Measurements from ENCODE around the gene MCM5.

The MCM5 gene

DNA sequence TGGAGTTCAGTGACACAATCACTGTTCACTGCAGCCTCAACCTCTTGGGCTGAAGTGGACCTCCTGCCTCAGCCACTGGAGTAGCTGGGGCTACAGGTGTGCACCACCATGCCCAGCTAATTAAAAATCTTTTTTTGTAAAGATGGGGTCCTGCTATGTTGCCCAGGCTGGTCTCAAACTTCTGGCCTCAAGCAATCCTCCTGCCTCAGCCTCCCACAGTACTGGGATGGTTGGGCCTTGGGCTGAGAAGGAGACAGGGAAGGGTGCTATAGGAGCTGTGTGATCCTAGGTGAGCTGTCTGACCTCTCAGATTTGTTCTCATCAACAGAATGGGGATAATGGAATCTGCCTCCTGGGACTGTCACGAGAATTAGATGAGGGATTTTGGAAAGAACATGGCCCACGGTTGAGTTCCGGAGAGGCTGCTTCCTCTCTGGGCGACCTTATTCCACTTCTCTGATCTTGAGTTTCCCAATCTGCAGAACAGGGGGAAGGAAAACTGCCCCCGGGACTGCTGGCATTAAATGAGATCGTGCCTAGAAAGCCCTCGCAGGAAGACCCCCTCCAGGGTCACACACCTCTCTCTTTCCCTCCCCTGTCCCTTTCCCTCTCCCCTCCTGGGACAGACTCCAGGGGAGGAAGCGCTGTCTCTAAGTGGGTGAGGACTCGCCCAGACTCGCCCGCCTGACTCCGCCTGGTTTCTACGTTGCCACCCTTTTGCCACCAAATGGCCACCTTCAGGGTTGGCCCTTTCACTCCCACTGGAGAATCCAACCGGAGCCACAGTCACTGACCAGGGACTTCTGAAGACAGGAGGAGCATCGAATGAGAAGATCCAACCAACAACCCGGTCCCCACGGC is 50.1 kb downstream of the MCM5 start:
- H3K36me3 ChIP-seq (ENCODE audit: insufficient read depth, low read depth, low read length), result peaks cover 5% of the 10 kb centered on the region; the same call in 1 of the 2 replicates
- no peak overlapping the region for H3K4me3 ChIP-seq (ENCODE audit: low read length)
- H3K27me3 ChIP-seq (ENCODE audit: insufficient read depth, low read length), result peaks cover 4% of the 10 kb centered on the region
- H3K4me1 ChIP-seq (ENCODE audit: insufficient read depth, low read length), result peaks cover 8% of the 10 kb centered on the region; the same call in 1 of the 2 replicates
- no peak overlapping the region for H3K9ac ChIP-seq (ENCODE audit: low read depth, low read length)
- H3K9me3 ChIP-seq (ENCODE audit: insufficient read depth, low read depth, low read length), result no peaks in the 10 kb centered on the region
- no peak overlapping the region for H3K27ac ChIP-seq (ENCODE audit: low read length)

GRCh38 chr22:35450824-35451569 is 51.1 kb downstream of the MCM5 start:
- Histone ChIP-seq H3K4me1 (ENCODE audit: insufficient read depth, low read length) (peaks cover 8% of the 10 kb centered on the region; the same call in 1 of the 2 replicates), H3K27ac (ENCODE audit: low read length) (no peak overlapping the region), H3K36me3 (ENCODE audit: insufficient read depth, low read depth, low read length) (peaks cover 5% of the 10 kb centered on the region; the same call in 1 of the 2 replicates), H3K9me3 (ENCODE audit: insufficient read depth, low read depth, low read length) (no peaks in the 10 kb centered on the region), H3K9ac (ENCODE audit: low read depth, low read length) (no peak overlapping the region), H3K27me3 (ENCODE audit: insufficient read depth, low read length) (peaks cover 4% of the 10 kb centered on the region), H3K4me3 (ENCODE audit: low read length) (no peak overlapping the region)

DNA sequence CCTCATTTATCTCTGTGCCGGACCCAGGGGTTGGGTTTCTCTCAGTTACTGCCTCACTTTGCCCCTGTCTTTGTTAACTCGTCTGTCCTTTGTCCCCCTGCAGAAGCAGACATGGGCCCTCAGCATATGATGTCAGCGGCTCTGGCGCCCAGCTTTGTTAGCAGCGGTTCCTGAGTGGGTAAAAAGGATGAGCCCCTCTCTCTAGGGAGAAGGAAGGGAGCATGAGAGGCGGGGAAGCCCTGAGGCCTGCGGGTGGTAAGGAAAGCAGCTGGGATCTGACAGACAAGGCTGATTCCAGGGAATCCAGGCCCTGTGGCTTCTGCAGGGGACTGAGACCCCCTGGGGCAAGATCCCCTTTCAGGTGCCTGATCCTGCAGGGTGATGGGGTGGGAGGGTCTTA is 51.7 kb downstream of the MCM5 start:
- Histone ChIP-seq H3K9ac (ENCODE audit: low read depth, low read length) (no peak overlapping the region), H3K9me3 (ENCODE audit: insufficient read depth, low read depth, low read length) (no peaks in the 10 kb centered on the region), H3K4me3 (ENCODE audit: low read length) (no peak overlapping the region), H3K27me3 (ENCODE audit: insufficient read depth, low read length) (peaks cover 4% of the 10 kb centered on the region), H3K36me3 (ENCODE audit: insufficient read depth, low read depth, low read length) (peaks cover 5% of the 10 kb centered on the region; the same call in 1 of the 2 replicates), H3K27ac (ENCODE audit: low read length) (no peak overlapping the region), H3K4me1 (ENCODE audit: insufficient read depth, low read length) (peaks cover 8% of the 10 kb centered on the region; the same call in 1 of the 2 replicates)

DNA sequence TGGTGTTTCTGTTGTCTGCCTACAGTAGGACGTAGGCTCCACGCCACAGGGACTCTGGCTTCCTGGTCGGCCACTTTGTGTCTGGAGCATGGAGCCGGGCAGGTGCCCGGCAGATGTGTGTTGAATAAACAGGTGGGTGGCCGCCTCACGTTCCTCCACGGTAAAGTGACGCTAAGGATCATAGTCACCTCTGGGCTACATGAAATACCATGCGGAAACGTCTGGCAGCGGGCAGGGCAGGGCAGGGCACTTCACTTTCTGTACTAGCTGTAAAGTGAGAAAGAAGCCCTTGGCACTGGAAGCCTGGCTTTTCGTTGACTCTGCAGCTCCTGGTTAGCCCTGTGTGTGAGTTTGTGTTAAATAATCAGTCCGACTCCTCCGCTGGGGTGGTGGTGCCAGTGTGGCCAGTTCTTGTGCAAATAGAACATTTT is 52.4 kb downstream of the MCM5 start:
- H3K4me3 ChIP-seq (ENCODE audit: low read length), result no peak overlapping the region
- peaks cover 5% of the 10 kb centered on the region; the same call in 1 of the 2 replicates for H3K36me3 ChIP-seq (ENCODE audit: insufficient read depth, low read depth, low read length)
- H3K27me3 ChIP-seq (ENCODE audit: insufficient read depth, low read length), result peaks cover 4% of the 10 kb centered on the region
- no peaks in the 10 kb centered on the region for H3K9me3 ChIP-seq (ENCODE audit: insufficient read depth, low read depth, low read length)
- H3K9ac ChIP-seq (ENCODE audit: low read depth, low read length), result no peak overlapping the region
- no peak overlapping the region for H3K27ac ChIP-seq (ENCODE audit: low read length)
- peaks cover 8% of the 10 kb centered on the region; the same call in 1 of the 2 replicates for H3K4me1 ChIP-seq (ENCODE audit: insufficient read depth, low read length)

DNA sequence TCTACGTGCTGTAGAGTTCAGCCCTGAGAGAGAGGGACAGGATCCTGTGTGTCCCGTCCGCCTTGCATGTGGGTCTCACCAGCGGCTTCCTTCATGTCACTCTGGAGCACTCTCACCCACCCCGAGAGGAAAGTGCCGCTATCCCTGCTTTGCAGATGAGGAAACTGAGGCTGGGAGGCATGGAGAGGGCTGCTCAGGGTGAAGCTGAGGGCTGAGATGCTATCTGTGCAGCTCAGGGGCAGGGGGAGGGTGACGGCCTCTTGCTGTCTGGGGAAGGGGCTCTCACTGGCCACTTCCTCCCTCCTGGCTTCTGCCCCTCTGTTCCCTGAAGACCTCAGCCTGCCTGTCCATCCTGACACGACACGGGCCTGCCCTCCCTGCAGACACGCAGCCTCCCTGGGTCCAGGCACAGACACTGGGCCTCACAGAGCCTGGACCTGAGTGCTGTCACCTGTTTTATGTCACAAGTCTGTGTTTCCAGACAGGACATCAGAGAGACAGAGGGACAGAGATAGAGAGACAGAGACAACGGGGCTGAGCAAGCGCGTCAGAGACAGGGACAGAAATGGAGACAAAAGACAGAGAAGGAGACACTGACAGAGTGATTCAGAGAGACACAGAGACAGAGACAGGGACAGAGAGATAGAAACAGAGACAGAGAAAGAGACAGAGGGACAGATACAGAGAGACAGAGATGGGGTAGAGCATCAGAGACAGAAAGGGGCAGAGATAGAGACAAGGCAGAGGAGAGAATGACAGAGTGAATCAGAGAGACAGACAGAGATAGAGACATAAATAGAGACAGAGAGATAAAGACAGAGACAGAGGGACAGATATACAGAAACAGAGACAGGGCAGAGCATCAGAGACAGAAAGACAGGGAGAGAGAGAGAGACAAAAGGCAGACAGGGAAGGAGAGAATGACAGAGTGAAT is 53.1 kb downstream of the MCM5 start:
- H3K9ac ChIP-seq (ENCODE audit: low read depth, low read length), result no peak overlapping the region
- peaks cover 4% of the 10 kb centered on the region; the same call in 1 of the 2 replicates for H3K36me3 ChIP-seq (ENCODE audit: insufficient read depth, low read depth, low read length)
- no peak overlapping the region for H3K27ac ChIP-seq (ENCODE audit: low read length)
- no peaks in the 10 kb centered on the region for H3K9me3 ChIP-seq (ENCODE audit: insufficient read depth, low read depth, low read length)
- H3K4me1 ChIP-seq (ENCODE audit: insufficient read depth, low read length), result peaks cover 5% of the 10 kb centered on the region; the same call in 1 of the 2 replicates
- no peak overlapping the region for H3K4me3 ChIP-seq (ENCODE audit: low read length)
- H3K27me3 ChIP-seq (ENCODE audit: insufficient read depth, low read length), result peaks cover 4% of the 10 kb centered on the region

GRCh38 chr22:35454416-35455054 is 54.6 kb downstream of the MCM5 start:
- no peak overlapping the region for H3K9ac ChIP-seq (ENCODE audit: low read depth, low read length)
- H3K9me3 ChIP-seq (ENCODE audit: insufficient read depth, low read depth, low read length), result no peaks in the 10 kb centered on the region
- H3K27ac ChIP-seq (ENCODE audit: low read length), result no peak overlapping the region

GRCh38 chr22:35455529-35455928 is 55.6 kb downstream of the MCM5 start:
- no peak overlapping the region for H3K27ac ChIP-seq (ENCODE audit: low read length)
- H3K9ac ChIP-seq (ENCODE audit: low read depth, low read length), result no peak overlapping the region
- peaks cover 8% of the 10 kb centered on the region; the same call in 1 of the 2 replicates for H3K4me1 ChIP-seq (ENCODE audit: insufficient read depth, low read length)
- H3K9me3 ChIP-seq (ENCODE audit: insufficient read depth, low read depth, low read length), result no peaks in the 10 kb centered on the region
- H3K27me3 ChIP-seq (ENCODE audit: insufficient read depth, low read length), result peaks cover 4% of the 10 kb centered on the region; the same call in 1 of the 2 replicates
- H3K4me3 ChIP-seq (ENCODE audit: low read length), result no peak overlapping the region
- H3K36me3 ChIP-seq (ENCODE audit: insufficient read depth, low read depth, low read length), result no peaks in the 10 kb centered on the region

More at GRCh38 chr22:35454416-35455054, 54.6 kb downstream of the MCM5 start:
- Histone ChIP-seq H3K4me3 (ENCODE audit: low read length) (no peak overlapping the region), H3K27me3 (ENCODE audit: insufficient read depth, low read length) (peaks cover 4% of the 10 kb centered on the region; the same call in 1 of the 2 replicates), H3K36me3 (ENCODE audit: insufficient read depth, low read depth, low read length) (no peaks in the 10 kb centered on the region), H3K4me1 (ENCODE audit: insufficient read depth, low read length) (peaks cover 8% of the 10 kb centered on the region; the same call in 1 of the 2 replicates)

- H3K4me3 ChIP-seq (ENCODE audit: low read length), result no peak overlapping the region
- no peak overlapping the region for H3K27ac ChIP-seq (ENCODE audit: low read length)
Observed at GRCh38 chr22:35456757-35457156, 56.8 kb downstream of the MCM5 start.

GRCh38 chr22:35457729-35458546 is 58.0 kb downstream of the MCM5 start:
- Histone ChIP-seq H3K4me1 (ENCODE audit: insufficient read depth, low read length) (peaks cover 8% of the 10 kb centered on the region; the same call in 1 of the 2 replicates), H3K4me3 (ENCODE audit: low read length) (no peak overlapping the region), H3K27me3 (ENCODE audit: insufficient read depth, low read length) (peaks cover 4% of the 10 kb centered on the region; the same call in 1 of the 2 replicates), H3K9me3 (ENCODE audit: insufficient read depth, low read depth, low read length) (no peaks in the 10 kb centered on the region), H3K9ac (ENCODE audit: low read depth, low read length) (no peak overlapping the region), H3K36me3 (ENCODE audit: insufficient read depth, low read depth, low read length) (no peaks in the 10 kb centered on the region), H3K27ac (ENCODE audit: low read length) (no peak overlapping the region)

More at GRCh38 chr22:35456757-35457156, 56.8 kb downstream of the MCM5 start:
- Histone ChIP-seq H3K4me1 (ENCODE audit: insufficient read depth, low read length) (peaks cover 8% of the 10 kb centered on the region; the same call in 1 of the 2 replicates), H3K9ac (ENCODE audit: low read depth, low read length) (no peak overlapping the region), H3K9me3 (ENCODE audit: insufficient read depth, low read depth, low read length) (no peaks in the 10 kb centered on the region), H3K36me3 (ENCODE audit: insufficient read depth, low read depth, low read length) (no peaks in the 10 kb centered on the region), H3K27me3 (ENCODE audit: insufficient read depth, low read length) (peaks cover 4% of the 10 kb centered on the region; the same call in 1 of the 2 replicates)
